GM13977 (cell line): ENCODE measurements around the gene SAXO1.

Source experiments
- DNase-seq: peaks from one replicate; pipeline ENCODE4 v3.0.0; 2012; ENCODE audit warnings: low spot score
- in situ Hi-C: fragments of 300-500 bp; cut with MboI; formaldehyde crosslinking; loops from one replicate; pipeline ENCODE4 v1.12.0; 2022; ENCODE audit warnings: low sequenced_read_pairs, low pct_unique_long_range_greater_than_20kb, mixed read lengths, inconsistent platforms; ENCODE audit not compliant: unreplicated experiment
- TF ChIP-seq, protein P1 (sequence below): IDR thresholded peaks from 2 replicates; pipeline ENCODE4 v1.5.1; 2012; ENCODE audit warnings: mild to moderate bottlenecking, control low read depth; ENCODE audit not compliant: insufficient read depth; ENCODE audit errors: extremely low read depth, missing control alignments

SAXO1 gene

DNA sequence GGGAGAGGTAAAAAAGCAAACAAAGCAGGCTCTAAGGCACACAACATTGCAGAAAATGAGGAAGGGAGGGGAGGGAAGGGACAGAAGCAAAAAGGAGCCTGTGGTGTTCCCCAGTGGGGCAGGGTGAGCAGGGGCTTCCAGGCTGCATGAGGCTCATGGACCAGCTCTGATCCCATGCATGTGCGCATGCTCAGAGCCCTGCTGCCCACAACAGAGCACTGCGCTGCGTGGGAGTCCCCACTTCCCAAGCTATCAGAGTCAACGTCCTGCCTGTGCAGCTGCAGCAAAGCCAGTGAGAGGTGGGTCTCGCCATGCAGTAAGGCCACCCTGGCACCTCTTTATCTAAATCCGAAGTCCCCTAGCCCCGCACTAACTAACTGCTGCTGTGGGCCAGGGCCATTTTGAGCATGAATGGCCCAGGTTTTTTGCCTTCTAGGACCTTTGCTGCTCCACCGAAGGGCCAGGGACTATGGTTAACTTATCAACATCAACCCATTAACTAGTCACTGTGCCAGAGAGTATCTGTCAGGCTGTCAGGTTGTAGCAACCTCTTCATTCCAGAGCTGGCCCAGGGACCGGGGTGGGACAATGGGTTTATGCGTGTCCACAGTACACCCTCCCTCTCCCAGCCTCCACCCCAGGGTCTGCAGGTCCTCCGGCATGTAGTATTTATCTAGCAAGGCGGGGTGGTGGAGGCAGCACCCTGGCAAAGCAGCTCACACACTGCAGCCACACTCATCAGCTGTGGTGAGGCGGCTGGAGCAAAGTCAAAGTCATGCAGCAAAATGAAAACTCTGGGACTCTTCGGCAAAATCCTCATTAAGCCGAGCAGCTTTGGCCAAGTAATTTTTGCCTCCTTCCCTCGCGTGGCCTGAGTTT is 123.6 kb downstream of the SAXO1 start:
- TF ChIP-seq, protein P1, sequence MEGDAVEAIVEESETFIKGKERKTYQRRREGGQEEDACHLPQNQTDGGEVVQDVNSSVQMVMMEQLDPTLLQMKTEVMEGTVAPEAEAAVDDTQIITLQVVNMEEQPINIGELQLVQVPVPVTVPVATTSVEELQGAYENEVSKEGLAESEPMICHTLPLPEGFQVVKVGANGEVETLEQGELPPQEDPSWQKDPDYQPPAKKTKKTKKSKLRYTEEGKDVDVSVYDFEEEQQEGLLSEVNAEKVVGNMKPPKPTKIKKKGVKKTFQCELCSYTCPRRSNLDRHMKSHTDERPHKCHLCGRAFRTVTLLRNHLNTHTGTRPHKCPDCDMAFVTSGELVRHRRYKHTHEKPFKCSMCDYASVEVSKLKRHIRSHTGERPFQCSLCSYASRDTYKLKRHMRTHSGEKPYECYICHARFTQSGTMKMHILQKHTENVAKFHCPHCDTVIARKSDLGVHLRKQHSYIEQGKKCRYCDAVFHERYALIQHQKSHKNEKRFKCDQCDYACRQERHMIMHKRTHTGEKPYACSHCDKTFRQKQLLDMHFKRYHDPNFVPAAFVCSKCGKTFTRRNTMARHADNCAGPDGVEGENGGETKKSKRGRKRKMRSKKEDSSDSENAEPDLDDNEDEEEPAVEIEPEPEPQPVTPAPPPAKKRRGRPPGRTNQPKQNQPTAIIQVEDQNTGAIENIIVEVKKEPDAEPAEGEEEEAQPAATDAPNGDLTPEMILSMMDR, result no peak
- no peak for DNase-seq
- in situ Hi-C loops, result no loop called here

DNA sequence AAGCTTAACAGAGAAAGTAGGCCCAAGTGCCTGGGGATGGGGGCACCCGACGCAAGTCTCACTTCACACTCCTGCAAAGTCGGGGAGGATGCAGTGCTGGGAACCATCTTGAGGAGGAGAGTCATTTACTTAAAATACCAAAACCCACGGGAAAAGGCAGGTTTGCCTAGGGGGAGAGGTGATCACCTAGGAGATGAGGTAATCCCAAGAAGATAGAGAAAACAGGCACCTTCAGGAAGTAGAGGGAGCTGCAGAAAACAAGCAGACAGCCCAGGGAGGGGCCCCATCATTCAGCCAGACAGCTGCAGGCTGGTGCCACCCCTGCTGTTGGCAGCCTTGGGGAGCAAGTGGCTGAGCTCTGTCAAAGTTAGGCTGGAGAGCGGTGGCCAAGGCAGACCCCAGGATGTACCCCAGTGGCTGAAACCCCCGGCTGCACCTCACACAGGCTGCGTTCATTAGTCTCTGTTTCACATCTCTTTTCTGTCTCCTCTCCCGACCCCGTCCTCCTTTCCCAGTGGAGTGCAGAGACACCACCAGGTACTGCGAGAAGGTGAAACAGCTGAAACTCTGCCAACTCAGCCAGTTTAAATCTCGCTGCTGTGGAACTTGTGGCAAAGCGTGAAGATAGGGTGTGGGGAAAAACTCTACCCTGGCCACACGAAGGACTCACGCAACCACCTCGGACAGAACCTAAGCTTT is 124.9 kb downstream of the SAXO1 start:
- TF ChIP-seq, protein P1, result no peak
- in situ Hi-C loops, result no loop called here
- DNase-seq, result no peak

DNA sequence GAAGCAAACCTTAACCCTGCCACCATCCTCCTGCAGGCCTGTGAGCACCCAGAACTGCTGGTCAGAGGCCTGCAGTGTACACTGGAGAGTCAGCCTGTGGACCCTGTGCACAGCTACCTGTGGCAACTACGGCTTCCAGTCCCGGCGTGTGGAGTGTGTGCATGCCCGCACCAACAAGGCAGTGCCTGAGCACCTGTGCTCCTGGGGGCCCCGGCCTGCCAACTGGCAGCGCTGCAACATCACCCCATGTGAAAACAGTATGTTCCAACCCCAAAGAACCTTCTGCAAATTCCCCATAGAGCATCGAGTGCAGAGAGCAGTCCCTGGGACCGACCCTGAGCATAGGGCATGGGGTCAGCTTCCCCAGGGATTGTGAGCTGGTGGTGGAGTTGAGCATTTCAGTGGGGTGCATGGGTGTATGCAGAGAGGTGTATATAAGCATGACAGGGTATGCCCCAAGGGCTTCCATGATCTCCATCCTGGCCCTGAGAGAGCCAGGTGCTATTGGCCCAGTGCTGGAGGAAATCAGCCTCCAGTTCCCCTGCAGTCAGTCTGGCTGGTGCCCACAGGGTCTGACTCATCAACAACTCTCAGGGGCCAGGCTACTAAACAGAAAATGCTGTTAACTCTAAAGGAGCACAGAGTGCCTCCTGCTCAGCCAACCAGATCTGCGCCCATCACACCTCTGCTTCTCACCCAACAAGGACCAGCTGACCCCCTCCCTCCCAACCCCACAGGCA is 126.2 kb downstream of the SAXO1 start:
- TF ChIP-seq, protein P1, result no peak
- DNase-seq, result no peak
- in situ Hi-C loops, result no loop called here

DNA sequence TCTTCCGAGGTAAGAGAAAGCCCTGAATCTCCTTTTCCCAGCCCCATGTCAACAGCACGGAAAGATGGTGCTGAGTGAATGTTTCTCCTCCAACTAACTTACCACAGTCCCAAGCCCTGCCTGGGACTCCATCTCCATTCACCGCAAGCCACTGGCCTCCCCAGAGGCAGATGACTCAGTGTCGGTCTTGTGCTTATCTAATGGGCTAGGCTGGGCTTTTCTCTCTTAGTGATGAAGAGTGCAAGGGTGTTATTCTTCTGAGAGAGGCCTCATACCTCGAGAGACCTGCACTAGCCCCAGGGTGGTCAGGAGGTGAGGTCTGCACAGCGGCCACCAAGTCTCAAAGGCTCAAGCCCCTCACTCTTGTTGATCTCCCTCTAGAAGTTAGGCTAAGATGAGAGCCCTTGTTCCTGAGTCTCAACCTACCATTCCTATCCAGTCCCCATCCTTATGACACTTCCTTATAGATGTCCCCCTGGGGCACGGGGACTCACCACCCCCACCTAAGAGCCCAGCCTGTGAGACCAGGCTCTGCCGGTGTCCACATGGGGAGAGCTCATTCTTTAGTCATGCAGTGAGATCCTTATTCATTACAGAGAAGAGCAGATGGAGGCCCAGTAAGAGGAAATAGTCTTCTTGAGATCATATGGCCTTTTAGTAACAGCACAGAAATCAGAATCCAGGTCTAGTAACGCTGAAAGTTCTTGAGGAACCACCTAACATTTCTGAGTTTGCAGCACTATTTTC is 127.0 kb downstream of the SAXO1 start:
- in situ Hi-C loops, result no loop called here

DNA sequence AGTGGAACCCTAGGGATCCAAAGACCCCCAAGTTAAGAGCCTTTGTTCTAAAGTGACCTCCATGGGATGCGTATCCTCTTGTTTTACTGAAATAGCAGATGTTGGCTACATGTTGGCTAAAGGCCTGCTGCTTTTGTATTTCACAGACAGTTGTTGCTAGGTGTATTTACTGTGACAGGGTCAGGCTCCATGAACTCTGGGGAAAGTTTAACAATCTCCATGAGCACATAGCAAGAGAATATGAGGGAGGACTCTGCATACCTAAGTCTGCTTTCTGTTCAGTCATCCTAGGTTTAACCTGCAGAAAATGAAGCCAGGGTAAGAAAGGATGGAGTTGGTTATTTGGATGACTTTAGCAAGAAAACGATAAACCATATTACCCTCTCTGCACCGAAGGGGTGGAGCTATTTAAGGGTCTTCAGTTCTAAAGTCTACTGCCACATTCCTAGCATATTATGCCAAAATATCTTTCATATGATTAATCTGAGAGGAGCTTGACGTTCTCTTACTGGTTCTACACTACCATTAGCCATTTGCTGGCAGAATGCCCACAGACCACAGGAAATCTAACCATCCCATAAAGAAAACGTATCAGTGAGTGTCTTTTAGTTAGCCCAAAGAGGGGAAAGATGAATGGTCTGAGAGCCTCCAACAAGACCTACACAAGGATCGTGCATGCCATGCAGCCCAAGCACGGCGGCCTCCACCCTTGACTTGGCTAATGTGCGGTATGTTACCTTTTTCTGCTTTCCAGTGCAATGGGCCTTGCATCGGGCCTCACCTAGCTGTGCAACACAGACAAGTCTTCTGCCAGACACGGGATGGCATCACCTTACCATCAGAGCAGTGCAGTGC is 127.8 kb downstream of the SAXO1 start:
- no peak for DNase-seq
- in situ Hi-C loops, result no loop called here
- TF ChIP-seq, protein P1, result no peak

More for the DNA sequence above, 127.0 kb downstream of the SAXO1 start:
- TF ChIP-seq, protein P1, result no peak
- DNase-seq, result no peak
